ENCODE data around the gene PKP4. TPM values are rescaled to one million over a fixed set of nuclear protein-coding genes. Genes with fewer than 3 reads are reported as not detected.

Gene PKP4
- total RNA-seq, 2 experiments from 2014 or later: 68.7 to 73.2 TPM

GRCh38 chr2:158486150-158486969 is 29.6 kb downstream of the PKP4 start:
- Histone ChIP-seq H3K79me2 (ENCODE audit: insufficient read depth, low read depth, low read length) (peaks cover 7% of the 10 kb centered on the region; the same call in 1 of the 2 replicates), H3K36me3 (ENCODE audit: insufficient read depth, low read length) (no peaks in the 10 kb centered on the region), H3K9me2 (ENCODE audit: insufficient read depth, low read length) (no peaks in the 10 kb centered on the region), H3K27ac (ENCODE audit: low read depth, low read length, poor library complexity, severe bottlenecking) (no peak overlapping the region), H3K4me1 (ENCODE audit: insufficient read depth, low read length, poor library complexity, severe bottlenecking) (peaks cover 18% of the 10 kb centered on the region), H2AFZ (ENCODE audit: low read length) (no peak overlapping the region), H4K20me1 (ENCODE audit: insufficient read depth, low read length) (peaks cover 11% of the 10 kb centered on the region; the same call in 1 of the 2 replicates), H3K4me3 (ENCODE audit: low read depth, low read length, poor library complexity, severe bottlenecking) (no peak overlapping the region), H3K4me2 (ENCODE audit: low read length) (no peak overlapping the region), H3K9me3 (ENCODE audit: low read length) (no peaks in the 10 kb centered on the region)
- intact Hi-C loops (cut with micrococcal nuclease; ENCODE audit: unreplicated experiment): no loop called here
- no peak for TF ChIP-seq CTCF (conservative IDR thresholded peaks at IDR 0.05; ENCODE audit: low read length)
- BruUV-seq (replicated peaks): no TSS peak
- no peak for DNase-seq (ENCODE audit: low spot score)
- ChIA-PET POLR2A (interaction anchor here (0.6 to 0.9 kb wide), 2 partner anchors 10 to 13 kb away, joined by 3 to 4 read pairs; no protein-coding TSS in a partner anchor), CTCF (ENCODE audit: unreplicated experiment) (no interaction called here)

- H2AFZ ChIP-seq (ENCODE audit: low read length): no peak overlapping the region
- peaks cover 12% of the 10 kb centered on the region; the same call in 1 of the 2 replicates for H4K20me1 ChIP-seq (ENCODE audit: insufficient read depth, low read length)
- ChIA-PET CTCF (ENCODE audit: unreplicated experiment) (no interaction called here), POLR2A (interaction anchor here (0.9 kb wide), 1 partner anchor 10 kb away, joined by 3 read pairs; no protein-coding TSS in a partner anchor)
- H3K4me2 ChIP-seq (ENCODE audit: low read length): no peak overlapping the region
- DNase-seq (ENCODE audit: low spot score): no peak
- H3K9me3 ChIP-seq (ENCODE audit: low read length): no peaks in the 10 kb centered on the region
- peaks cover 7% of the 10 kb centered on the region for H3K79me2 ChIP-seq (ENCODE audit: insufficient read depth, low read depth, low read length)
- no peak overlapping the region for H3K4me3 ChIP-seq (ENCODE audit: low read depth, low read length, poor library complexity, severe bottlenecking)
- no peak overlapping the region for H3K27ac ChIP-seq (ENCODE audit: low read depth, low read length, poor library complexity, severe bottlenecking)
- no peaks in the 10 kb centered on the region for H3K36me3 ChIP-seq (ENCODE audit: insufficient read depth, low read length)
- no peaks in the 10 kb centered on the region for H3K9me2 ChIP-seq (ENCODE audit: insufficient read depth, low read length)
- H3K4me1 ChIP-seq (ENCODE audit: insufficient read depth, low read length, poor library complexity, severe bottlenecking): peaks cover 18% of the 10 kb centered on the region
- no TSS peak for BruUV-seq (replicated peaks)
- intact Hi-C loops (cut with micrococcal nuclease; ENCODE audit: unreplicated experiment): no loop called here
- TF ChIP-seq CTCF (conservative IDR thresholded peaks at IDR 0.05; ENCODE audit: low read length) (no peak), EZH2phosphoT487 (IDR thresholded peaks at IDR 0.05; ENCODE audit: borderline replicate concordance, low read depth, low read length) (no peak)
These were observed 30.2 kb downstream of the PKP4 start for GRCh38 chr2:158486970-158487325.

GRCh38 chr2:158487419-158487818 is 30.7 kb downstream of the PKP4 start:
- H3K27ac ChIP-seq (ENCODE audit: low read depth, low read length, poor library complexity, severe bottlenecking): no peak overlapping the region
- H3K9me2 ChIP-seq (ENCODE audit: insufficient read depth, low read length): no peaks in the 10 kb centered on the region
- H3K4me2 ChIP-seq (ENCODE audit: low read length): no peak overlapping the region
- H3K36me3 ChIP-seq (ENCODE audit: insufficient read depth, low read length): no peaks in the 10 kb centered on the region
- no peak overlapping the region for H3K4me3 ChIP-seq (ENCODE audit: low read depth, low read length, poor library complexity, severe bottlenecking)
- POLR2A ChIA-PET: interaction anchor here (0.5 to 4.0 kb wide), 4 partner anchors 9 to 1065 kb away, joined by 3 to 21 read pairs (median 6); no protein-coding TSS in a partner anchor
- BruUV-seq (replicated peaks): no TSS peak
- intact Hi-C loops (cut with micrococcal nuclease; ENCODE audit: unreplicated experiment): no loop called here
- peaks cover 12% of the 10 kb centered on the region; the same call in 1 of the 2 replicates for H4K20me1 ChIP-seq (ENCODE audit: insufficient read depth, low read length)
- H3K79me2 ChIP-seq (ENCODE audit: insufficient read depth, low read depth, low read length): peaks cover 7% of the 10 kb centered on the region
- no peak for DNase-seq (ENCODE audit: low spot score)
- H3K9me3 ChIP-seq (ENCODE audit: low read length): no peaks in the 10 kb centered on the region
- TF ChIP-seq EZH2phosphoT487 (IDR thresholded peaks at IDR 0.05; ENCODE audit: borderline replicate concordance, low read depth, low read length) (no peak), CTCF (conservative IDR thresholded peaks at IDR 0.05; ENCODE audit: low read length) (no peak)
- peaks cover 18% of the 10 kb centered on the region for H3K4me1 ChIP-seq (ENCODE audit: insufficient read depth, low read length, poor library complexity, severe bottlenecking)
- no peak overlapping the region for H2AFZ ChIP-seq (ENCODE audit: low read length)
- CTCF ChIA-PET (ENCODE audit: unreplicated experiment): interaction anchor here (1.8 kb wide), 1 partner anchor 32 kb away, joined by 4 read pairs; no protein-coding TSS in a partner anchor

Measured in OCI-LY7 (cell line).